T47D (cell line): Measurements from ENCODE around the gene DPYSL3.
A peak's percentile ranks its signal among the peaks of the same experiment; 100 is the strongest.
"Not testable (repeated sequence)": the region's sequence is repeated elsewhere in the genome, so short reads cannot be mapped to it uniquely, and the experiment has no call there.

Experiments
- DNase-seq, 2 experiments: peaks; one replicate each; pipeline versions ENCODE4 v3.0.0 to v3.0.0-alpha.2; 2011 to 2012; ENCODE audit warnings: low read depth in 1 of 2, low spot score in 1 of 2
- JUND ChIP-seq: IDR thresholded peaks from 2 replicates; pipeline ENCODE4 v1.6.1; 2012; ENCODE audit warnings: low read depth
- in situ Hi-C: cut with HindIII; loops from 2 replicates; pipeline ENCODE4 v1.10.0; 2016; ENCODE audit warnings: low sequenced_read_pairs, low pct_unique_long_range_greater_than_20kb

DPYSL3 gene

DNA sequence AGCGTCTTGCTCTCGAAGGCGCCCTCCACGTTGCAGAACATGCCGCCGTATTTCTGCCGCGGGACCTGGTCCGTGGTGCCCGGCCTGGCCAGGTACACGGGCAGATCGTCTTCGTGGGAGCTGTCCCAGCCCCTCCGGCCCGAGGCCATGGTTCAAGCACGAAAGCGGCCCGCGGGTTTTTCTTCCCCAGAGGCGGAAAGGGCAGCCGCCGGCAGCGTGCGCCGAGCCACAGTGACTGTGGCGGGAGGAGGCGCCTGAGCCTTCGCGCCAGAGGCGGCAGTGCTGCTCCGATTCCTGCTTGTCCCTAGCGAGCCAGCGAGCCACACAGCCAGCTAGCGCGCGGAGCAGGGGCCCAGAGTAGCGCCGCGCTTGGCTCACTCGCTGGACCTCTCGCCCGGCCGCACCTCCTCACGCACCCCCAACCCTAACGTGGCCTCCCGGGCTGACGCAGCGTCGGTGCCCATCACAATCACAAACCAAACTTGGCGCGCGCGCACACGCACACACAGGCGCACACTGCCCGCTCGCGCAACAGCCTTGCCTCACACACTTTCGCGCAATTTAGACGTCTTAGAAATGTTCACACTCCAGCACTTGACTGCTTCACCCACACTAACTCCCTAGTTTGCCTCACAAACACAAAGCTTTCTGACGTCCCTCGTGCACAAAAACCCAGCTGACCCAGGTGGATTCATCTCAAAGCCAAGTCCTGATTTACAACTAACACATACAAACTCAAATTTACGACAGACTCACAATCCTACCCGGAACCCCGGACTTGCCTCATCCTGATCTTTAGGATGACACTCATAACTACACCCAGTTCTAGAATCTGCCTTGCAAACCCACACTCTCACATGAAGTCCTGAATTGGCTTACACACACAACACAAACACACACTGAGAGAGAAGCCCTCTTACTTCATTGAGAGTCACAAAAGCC lies at the start of gene DPYSL3:
Gene DPYSL3 (minus strand): TSS at position 359 of the 942 bp plus-strand sequence. CDS start 210 bp downstream, at position 149.
- TF ChIP-seq JUND = no peak
- DNase-seq = peak; percentile 35 to 64
- in situ Hi-C loops = no loop called here

DNA sequence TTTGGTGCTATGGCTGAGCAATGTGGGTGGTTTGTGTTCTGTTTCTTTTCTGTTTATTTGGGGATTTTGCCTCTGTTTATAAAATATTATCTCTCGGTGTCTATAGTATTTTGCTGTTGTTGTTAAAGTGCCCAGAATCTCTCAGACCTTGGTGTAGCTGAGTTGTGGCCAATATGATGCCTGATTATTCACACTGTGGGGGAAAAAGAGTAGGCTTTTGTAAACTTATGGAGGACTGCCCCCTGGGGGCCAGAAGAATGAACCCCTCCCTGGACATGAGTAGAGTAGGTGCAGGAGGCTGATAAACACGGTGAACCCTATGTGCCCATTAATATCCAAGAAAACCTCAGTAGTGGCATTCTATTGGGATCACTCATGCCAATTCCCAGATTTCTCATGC lies 49.0 kb upstream of the DPYSL3 start:
- in situ Hi-C loops = no loop called here
- no peak for TF ChIP-seq JUND
- DNase-seq = peak in 1 of 2 experiments; percentile 41

DNA sequence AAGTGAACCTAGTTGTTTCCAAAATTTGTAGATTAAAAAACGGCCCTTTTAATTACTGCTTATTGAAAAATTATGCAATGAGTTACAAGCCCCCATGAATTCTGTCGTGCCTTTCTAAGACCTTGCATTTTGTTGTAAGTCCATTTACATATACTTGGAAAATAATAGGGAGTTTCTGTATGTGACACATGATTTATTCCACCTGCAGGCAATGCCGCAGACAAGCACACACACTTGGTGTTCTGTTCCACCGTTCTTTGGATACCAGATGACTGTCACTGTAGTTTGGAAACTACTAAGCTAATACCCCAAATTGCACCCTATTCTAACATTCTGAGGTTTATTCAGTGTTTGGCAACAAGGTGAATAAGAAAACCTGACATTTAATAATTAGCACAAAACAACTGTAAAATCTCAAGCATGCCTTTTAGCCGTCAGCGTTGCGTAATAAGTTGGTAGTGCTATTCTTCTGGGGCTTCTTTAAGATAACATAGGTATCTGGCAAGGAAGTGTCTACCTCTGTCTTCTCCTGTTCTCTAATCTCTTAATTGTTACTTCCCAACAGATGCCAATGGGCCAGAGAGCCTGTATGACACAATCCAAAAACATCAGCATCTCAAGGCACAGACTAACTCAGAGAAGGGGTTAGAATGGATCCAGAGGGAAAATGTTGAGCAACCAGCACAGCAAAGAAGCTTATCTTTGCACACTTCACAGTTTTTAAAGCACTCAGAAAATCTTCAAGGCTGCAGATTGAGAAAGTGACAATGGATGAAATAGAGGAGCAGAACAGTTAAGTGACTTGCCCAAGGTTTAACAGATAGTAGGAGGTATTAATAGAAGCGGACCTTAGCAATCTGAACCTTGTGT lies 48.2 kb upstream of the DPYSL3 start:
- no peak for DNase-seq
- in situ Hi-C loops = no loop called here
- TF ChIP-seq JUND = no peak

DNA sequence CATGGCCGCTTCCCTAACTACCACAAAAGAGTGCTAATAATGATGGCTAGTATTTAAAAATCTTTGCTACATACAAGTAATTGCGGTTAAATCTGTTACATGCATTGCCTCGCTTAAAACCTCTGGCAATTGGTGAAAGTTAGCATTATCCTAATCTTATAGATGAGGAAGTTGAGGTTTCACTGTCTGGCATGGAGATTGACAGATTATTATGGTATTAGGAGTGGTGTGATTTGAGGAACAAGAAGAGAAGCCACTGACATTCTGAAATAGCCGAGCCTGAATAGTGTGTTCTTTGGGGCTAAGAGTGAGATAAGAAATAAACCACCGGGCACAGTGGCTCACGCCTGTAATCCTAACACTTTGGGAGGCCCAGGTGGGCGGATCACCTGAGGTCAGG lies 45.3 kb upstream of the DPYSL3 start:
- TF ChIP-seq JUND = no peak
- in situ Hi-C loops = no loop called here
- DNase-seq = no peak

DNA sequence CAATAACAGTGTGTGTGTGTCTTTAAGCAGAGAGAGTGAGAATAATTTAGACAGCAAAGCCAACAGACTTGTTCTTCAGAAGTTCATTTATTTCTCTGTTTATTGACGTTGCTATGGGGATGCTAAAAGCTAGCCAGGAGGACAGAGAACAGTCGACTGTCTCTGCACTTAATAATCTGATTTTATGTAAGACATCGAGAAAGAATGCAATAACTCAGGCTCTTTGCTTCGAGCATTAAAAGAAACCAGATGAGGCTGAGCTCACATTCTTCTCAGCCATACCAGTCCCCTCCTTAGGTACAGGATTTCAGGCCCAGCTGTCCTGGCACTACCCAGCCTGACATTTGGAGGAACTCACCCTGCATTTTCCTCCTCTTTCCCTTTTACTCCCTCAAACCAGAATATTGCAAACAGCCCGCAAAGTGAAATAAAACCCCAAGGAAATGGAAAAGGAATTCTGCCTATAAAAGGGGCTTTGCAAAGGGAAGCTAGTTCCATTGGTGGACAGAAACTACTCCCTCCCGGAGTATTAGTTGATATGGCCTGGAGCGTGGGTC lies 44.5 kb upstream of the DPYSL3 start:
- in situ Hi-C loops = no loop called here
- peak in 1 of 2 experiments; percentile 64 for DNase-seq
- TF ChIP-seq JUND = no peak

DNA sequence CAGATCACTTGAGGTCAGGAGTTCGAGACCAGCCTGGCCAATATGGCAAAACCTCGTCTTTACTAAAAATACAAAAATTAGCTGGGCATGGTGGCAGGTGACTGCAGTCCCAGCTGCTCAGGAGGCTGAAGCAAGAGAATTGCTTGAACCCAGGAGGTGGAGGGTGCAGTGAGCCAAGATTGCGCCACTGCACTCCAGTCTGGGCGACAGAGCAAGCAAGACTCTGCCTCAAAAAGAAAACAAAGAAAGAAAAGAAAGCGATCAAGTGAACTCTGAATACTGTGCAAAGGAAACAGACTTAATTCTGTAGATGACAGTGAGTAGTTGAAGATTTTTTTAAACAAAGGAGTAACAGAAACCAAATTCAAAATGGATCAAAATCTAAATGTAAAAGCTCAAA lies 43.9 kb upstream of the DPYSL3 start:
- in situ Hi-C loops, DNase-seq: not testable (repeated sequence)

DNA sequence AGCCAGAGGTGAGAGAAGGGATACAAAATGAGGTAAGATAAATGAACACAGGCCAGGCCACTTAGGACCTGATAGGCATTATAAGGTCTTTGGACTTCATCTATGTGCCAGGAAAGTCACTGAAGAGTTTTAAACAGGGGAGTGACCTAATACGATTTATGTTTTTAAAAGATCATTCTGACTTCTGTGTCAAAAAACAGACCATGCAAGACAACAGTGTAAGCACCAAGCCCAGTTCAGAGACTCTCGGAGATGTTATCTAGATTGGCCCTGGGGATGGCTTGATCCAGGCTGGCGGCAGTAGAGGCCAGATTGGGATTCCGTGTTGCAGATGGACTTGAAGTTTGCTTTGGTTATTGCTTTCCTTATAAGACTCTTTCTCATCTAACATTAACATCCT lies 43.0 kb upstream of the DPYSL3 start:
- in situ Hi-C loops = no loop called here
- no peak for DNase-seq
- no peak for TF ChIP-seq JUND

DNA sequence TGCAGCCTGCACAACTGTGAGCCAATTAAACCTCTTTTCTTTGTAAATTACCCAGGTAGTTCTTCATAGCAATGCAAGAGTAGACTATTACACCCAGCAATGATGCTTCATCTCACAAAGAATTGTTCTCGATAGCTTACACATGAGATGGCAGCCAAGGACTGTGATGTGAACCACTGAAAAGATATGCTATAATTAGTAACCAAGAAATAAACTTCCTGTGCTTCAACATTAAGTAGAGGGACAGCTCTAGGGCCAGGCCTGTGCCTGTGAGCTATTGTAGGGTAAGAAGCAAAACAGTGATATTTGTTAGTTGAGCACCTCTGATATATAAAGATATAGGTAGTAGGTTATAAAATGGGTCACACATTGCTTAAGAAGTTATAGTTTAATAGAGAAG lies 41.8 kb upstream of the DPYSL3 start:
- DNase-seq = no peak
- TF ChIP-seq JUND = no peak
- in situ Hi-C loops = no loop called here

DNA sequence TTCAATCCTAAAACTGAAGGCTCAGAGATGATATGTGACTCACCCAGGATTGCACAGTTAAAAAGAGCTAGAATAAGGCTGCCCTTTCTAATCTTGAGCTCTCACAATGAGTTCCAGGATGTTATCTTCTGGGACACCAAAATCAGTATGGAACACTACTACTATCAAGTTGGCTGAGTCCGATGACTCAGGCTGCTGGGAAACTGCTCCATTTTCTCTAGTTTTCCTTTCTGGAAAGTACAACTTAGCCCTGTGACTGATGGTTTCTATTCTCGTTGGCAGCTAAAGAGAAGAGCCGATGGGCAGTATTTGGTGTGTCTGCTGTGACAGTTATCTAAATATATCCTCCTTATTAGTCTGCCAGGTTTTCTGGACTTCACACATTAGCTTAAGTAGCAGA lies 37.9 kb upstream of the DPYSL3 start:
- TF ChIP-seq JUND = no peak
- DNase-seq = no peak
- in situ Hi-C loops = no loop called here

DNA sequence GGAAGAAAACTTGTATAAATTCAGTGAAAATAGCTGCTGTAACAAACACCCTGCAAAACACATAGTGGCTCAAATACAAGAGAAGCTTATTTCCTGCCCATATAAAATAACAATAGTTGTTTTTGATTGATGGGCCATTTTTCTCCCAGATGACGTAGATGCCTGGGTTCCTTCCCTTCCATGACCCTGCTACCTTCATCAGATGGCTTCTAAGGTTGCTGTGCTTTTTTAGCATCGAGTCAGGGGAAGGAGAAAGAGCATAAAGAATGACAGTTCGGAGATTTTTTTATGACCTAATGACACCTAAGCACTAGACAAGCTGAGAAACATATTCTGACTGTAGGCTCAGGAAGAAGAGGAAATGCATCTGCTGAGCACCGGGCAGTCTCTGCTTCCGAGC lies 34.7 kb upstream of the DPYSL3 start:
- in situ Hi-C loops = no loop called here
- TF ChIP-seq JUND = no peak
- no peak for DNase-seq

DNA sequence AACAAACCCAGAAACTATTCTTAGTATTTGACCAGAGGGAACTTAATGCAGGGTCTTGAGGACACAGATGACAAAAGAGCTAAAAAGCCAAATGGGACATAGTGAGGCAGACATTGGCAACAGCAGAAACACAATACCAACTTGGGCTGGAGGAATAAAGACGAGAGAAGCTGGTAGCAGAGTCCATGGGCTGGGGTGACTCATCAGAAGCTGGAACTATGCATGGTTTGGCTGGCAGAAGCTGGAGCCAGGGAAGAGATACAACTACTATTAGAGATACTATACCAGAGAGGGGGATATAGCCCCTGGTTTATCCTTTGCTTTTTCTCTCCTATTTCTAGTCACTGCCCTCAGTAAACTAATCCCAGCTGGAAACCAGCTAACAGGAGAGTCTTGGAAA lies 29.2 kb upstream of the DPYSL3 start:
- TF ChIP-seq JUND = no peak
- no peak for DNase-seq
- in situ Hi-C loops = no loop called here

DNA sequence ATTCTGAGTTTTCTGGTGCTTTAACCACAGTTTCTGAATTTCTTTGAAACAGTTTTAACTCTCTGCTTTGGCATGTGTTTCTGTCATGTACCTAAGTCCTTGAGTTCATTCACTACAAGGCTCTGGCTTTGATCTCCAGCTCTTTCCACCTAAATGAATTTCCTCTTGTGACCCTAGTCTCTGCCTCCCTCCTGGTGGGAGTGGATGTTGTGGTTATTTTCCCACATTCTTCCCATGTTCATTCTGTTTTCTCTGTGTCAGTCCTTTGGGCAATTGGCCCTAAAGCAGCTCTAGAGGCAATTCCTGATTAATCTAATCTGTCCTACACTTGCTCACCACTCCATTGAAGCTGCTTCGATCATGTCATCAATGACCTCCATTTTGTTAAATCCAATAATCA lies 28.4 kb upstream of the DPYSL3 start:
- DNase-seq = no peak
- in situ Hi-C loops = no loop called here
- TF ChIP-seq JUND = no peak
